HCT116 (cell line): ENCODE data around the gene WWOX. TPM values are rescaled to one million over a fixed set of nuclear protein-coding genes. Genes with fewer than 3 reads are reported as not detected.

Experiments
- ATAC-seq: fragments of 200-7000 bp; cut with Tn5 transposase; 2 replicates; pipeline ENCODE4 v1.9.1; 2020; ENCODE audit warnings: mild to moderate bottlenecking, moderate library complexity
- BruUV-seq: library from RNA; stranded (reverse); fragments of 400-500 nt; replicated peaks from 2 replicates; lab custom pipeline; 2021; lab: Mats Ljungman, UMichigan
- CTCF ChIA-PET: fragments of 300-600 bp; sonication (Branson Sonifier 250); formaldehyde crosslinking; loops from one replicate; lab custom pipeline; 2021; ENCODE audit warnings: antibody characterized with exemption; lab: Charles Lee
- POLR2A ChIA-PET: fragments of 300-600, 350-600 bp; sonication (Branson Sonifier 250); formaldehyde crosslinking; loops from one replicate; lab custom pipeline; 2021; ENCODE audit warnings: antibody characterized with exemption; lab: Charles Lee
- RAD21 ChIA-PET, 2 experiments: fragments of 300-600 bp; sonication (Branson Sonifier 250); formaldehyde crosslinking; loops; one replicate each; lab custom pipeline; 2023; ENCODE audit warnings: low total read pairs in 2 of 2; ENCODE audit not compliant: uncharacterized antibody in 2 of 2, unreplicated experiment in 2 of 2, low non-redundant PET in 1 of 2; lab: Charles Lee
- DNase-seq: peaks from one replicate; pipeline ENCODE4 v3.0.0-alpha.2; 2010; ENCODE audit warnings: low read depth, low spot score
- H2AFZ ChIP-seq: fragments of 200-600 bp; shearing (Covaris generic), sonication (generic); 2 replicates; pipeline ENCODE4 v1.6.1; 2017; ENCODE audit warnings: low read depth, mixed run types, mixed read lengths, antibody characterized with exemption, low read length; ENCODE audit not compliant: poor library complexity, severe bottlenecking
- H3K27ac ChIP-seq: 2 replicates; pipeline ENCODE4 v1.5.1; 2012; ENCODE audit warnings: low read depth, low read length
- H3K27me3 ChIP-seq: fragments of 200-600 bp; sonication (generic); 2 replicates; pipeline ENCODE4 v1.6.1; 2016; ENCODE audit warnings: mixed run types, low read length, mixed read lengths; ENCODE audit not compliant: insufficient read depth
- H3K36me3 ChIP-seq, 2 experiments: fragments of 200-500 bp in 1 of 2; fragments of 200-600 bp in 1 of 2; sonication (Bioruptor generic) in 1 of 2; sonication (generic) in 1 of 2; 2 replicates each; pipeline versions ENCODE4 v1.5.1 to v1.6.1; 2014 to 2016; ENCODE audit warnings: low read length in 2 of 2, inconsistent platforms in 1 of 2, mixed read lengths in 1 of 2, mixed run types in 1 of 2; ENCODE audit not compliant: insufficient read depth in 2 of 2, control insufficient read depth in 1 of 2
- H3K4me1 ChIP-seq, 2 experiments: fragments of 200-600 bp in 1 of 2; sonication (generic) in 1 of 2; 2 replicates each; pipeline versions ENCODE4 v1.5.1 to v1.6.1; 2012 to 2017; ENCODE audit warnings: low read length in 2 of 2, inconsistent platforms in 1 of 2, mild to moderate bottlenecking in 1 of 2, mixed read lengths in 1 of 2, mixed run types in 1 of 2, moderate library complexity in 1 of 2; ENCODE audit not compliant: insufficient read depth in 2 of 2, control insufficient read depth in 1 of 2
- H3K4me2 ChIP-seq: fragments of 200-600 bp; sonication (generic); 2 replicates; pipeline ENCODE4 v1.6.1; 2017; ENCODE audit warnings: mixed run types, low read length, mixed read lengths
- H3K4me3 ChIP-seq, 2 experiments: fragments of 200-600 bp in 1 of 2; sonication (generic) in 1 of 2; replicated peaks in 1 of 2; 2 replicates each; pipeline ENCODE4 v1.5.1; 2011 to 2016; ENCODE audit warnings: low read length in 2 of 2, control low read depth in 1 of 2, low read depth in 1 of 2, mild to moderate bottlenecking in 1 of 2, mixed read lengths in 1 of 2, mixed run types in 1 of 2
- H3K79me2 ChIP-seq: fragments of 200-600 bp; sonication (generic); 2 replicates; pipeline ENCODE4 v1.6.1; 2017; ENCODE audit warnings: mild to moderate bottlenecking, mixed run types, low read length, moderate library complexity, mixed read lengths; ENCODE audit not compliant: insufficient read depth
- H3K9ac ChIP-seq: fragments of 200-600 bp; sonication (generic); 2 replicates; pipeline ENCODE4 v1.6.1; 2016; ENCODE audit warnings: low read length, mixed read lengths
- H3K9me2 ChIP-seq: fragments of 200-600 bp; sonication (generic), shearing (Covaris generic); 2 replicates; pipeline ENCODE4 v1.6.1; 2017; ENCODE audit warnings: mixed run types, mild to moderate bottlenecking, moderate library complexity; ENCODE audit not compliant: insufficient read depth
- H3K9me3 ChIP-seq, 2 experiments: fragments of 200-500 bp in 1 of 2; fragments of 200-600 bp in 1 of 2; sonication (Bioruptor generic) in 1 of 2; sonication (generic) in 1 of 2; 2 replicates each; pipeline ENCODE4 v1.6.1; 2014 to 2017; ENCODE audit warnings: low read length in 2 of 2, mixed read lengths in 2 of 2, inconsistent platforms in 1 of 2, low read depth in 1 of 2, mild to moderate bottlenecking in 1 of 2, mixed run types in 1 of 2, moderate library complexity in 1 of 2; ENCODE audit not compliant: control insufficient read depth in 1 of 2, insufficient read depth in 1 of 2
- H4K20me1 ChIP-seq: fragments of 200-600 bp; sonication (generic), shearing (Covaris generic); 2 replicates; pipeline ENCODE4 v1.6.1; 2017; ENCODE audit warnings: mixed run types, mild to moderate bottlenecking, moderate library complexity; ENCODE audit not compliant: insufficient read depth
- ATF3 ChIP-seq: IDR thresholded peaks from 2 replicates; pipeline ENCODE4 v1.6.1; 2012
- CBX3 ChIP-seq: IDR thresholded peaks from 2 replicates; pipeline ENCODE4 v1.6.1; 2012; ENCODE audit warnings: low read depth
- EGR1 ChIP-seq: IDR thresholded peaks from 2 replicates; pipeline ENCODE4 v1.6.1; 2012; ENCODE audit warnings: low read depth
- EZH2 ChIP-seq: fragments of 200-600 bp; sonication (generic); IDR thresholded peaks from 2 replicates; pipeline ENCODE4 v1.6.1; 2017; ENCODE audit warnings: antibody characterized with exemption, mixed run types
- EZH2phosphoT487 ChIP-seq: fragments of 200-600 bp; IDR thresholded peaks from 2 replicates; pipeline ENCODE4 v1.6.1; 2018; ENCODE audit warnings: antibody characterized with exemption, borderline replicate concordance
- MAX ChIP-seq: IDR thresholded peaks from 2 replicates; pipeline ENCODE4 v1.6.1; 2012
- POLR2A ChIP-seq: IDR thresholded peaks from 2 replicates; pipeline ENCODE4 v1.7.0; 2011; ENCODE audit warnings: borderline replicate concordance; ENCODE audit not compliant: insufficient read depth, insufficient read length; ENCODE audit errors: extremely low read depth
- POLR2AphosphoS5 ChIP-seq: IDR thresholded peaks from 2 replicates; pipeline ENCODE4 v1.6.1; 2011; ENCODE audit warnings: mild to moderate bottlenecking, low read depth, low read length, moderate library complexity
- REST ChIP-seq: IDR thresholded peaks from 2 replicates; pipeline ENCODE4 v1.6.1; 2012; ENCODE audit warnings: low read depth
- SIN3A ChIP-seq: IDR thresholded peaks from 2 replicates; pipeline ENCODE4 v1.6.1; 2012; ENCODE audit warnings: low read depth
- SP1 ChIP-seq: IDR thresholded peaks from 2 replicates; pipeline ENCODE4 v1.6.1; 2012; ENCODE audit warnings: low read depth
- SRF ChIP-seq: IDR thresholded peaks from 2 replicates; pipeline ENCODE4 v1.6.1; 2012; ENCODE audit warnings: low read depth
- TCF7L2 ChIP-seq: IDR thresholded peaks from 2 replicates; pipeline ENCODE4 v1.7.0; 2011; ENCODE audit warnings: borderline replicate concordance, inconsistent platforms; ENCODE audit not compliant: insufficient read depth, insufficient read length; ENCODE audit errors: extremely low read depth
- ZBTB33 ChIP-seq: IDR thresholded peaks from 2 replicates; pipeline ENCODE4 v1.6.1; 2011; ENCODE audit warnings: mild to moderate bottlenecking, low read length, moderate library complexity; ENCODE audit not compliant: insufficient replicate concordance; ENCODE audit errors: extremely low read depth
- intact Hi-C: fragments of 100-400 bp; cut with micrococcal nuclease; formaldehyde crosslinking; loops from 2 replicates; pipeline ENCODE4 v1.10.0; 2022
- total RNA-seq: library from RNA; stranded (reverse); gene quantifications from one replicate; pipeline ENCODE4 v1.2.1, GENCODE V29; 2021; ENCODE audit not compliant: unreplicated experiment

The WWOX gene
- total RNA-seq, 1 experiment from 2014 or later = 13.7 TPM

- H3K79me2 ChIP-seq = no peaks in the 10 kb centered on the region
- H3K4me1 ChIP-seq = no peaks in the 10 kb centered on the region
- ChIA-PET RAD21 (no interaction called here), POLR2A (no interaction called here), CTCF (no interaction called here)
- no peak overlapping the region for H3K4me3 ChIP-seq
- TF ChIP-seq POLR2AphosphoS5 = no peak
- no peak for TF ChIP-seq EGR1
- no peak for TF ChIP-seq EZH2phosphoT487
- no peak for TF ChIP-seq SP1
- BruUV-seq = no TSS peak
- H3K9me3 ChIP-seq = peaks cover 7 to 19% of the 10 kb centered on the region in 2 experiments; a peak in 2 of 4 replicates
- H3K27ac ChIP-seq = no peak overlapping the region
- H3K9ac ChIP-seq = no peak overlapping the region
- H3K27me3 ChIP-seq = no peaks in the 10 kb centered on the region
- H3K36me3 ChIP-seq = no peaks in the 10 kb centered on the region
- ATAC-seq (no peak), DNase-seq (no peak)
- no peak overlapping the region for H3K4me2 ChIP-seq
- H3K9me2 ChIP-seq = no peaks in the 10 kb centered on the region
- H2AFZ ChIP-seq = no peak overlapping the region
- H4K20me1 ChIP-seq = no peaks in the 10 kb centered on the region
- intact Hi-C loops = no loop called here
Observed at GRCh38 chr16:78903843-78904242, 804.4 kb downstream of the WWOX start.

GRCh38 chr16:78906135-78906534 lies 806.7 kb downstream of the WWOX start:
- no peak overlapping the region for H3K4me3 ChIP-seq
- TF ChIP-seq SP1 (no peak), EZH2phosphoT487 (no peak), TCF7L2 (no peak), POLR2A (no peak), EGR1 (no peak), SIN3A (no peak), SRF (no peak), CBX3 (no peak), ATF3 (no peak), MAX (no peak), ZBTB33 (no peak), REST (no peak), EZH2 (no peak)
- H3K27me3 ChIP-seq = no peaks in the 10 kb centered on the region
- no peak for DNase-seq
- no peaks in the 10 kb centered on the region for H3K79me2 ChIP-seq
- H3K9me2 ChIP-seq = no peaks in the 10 kb centered on the region
- H3K36me3 ChIP-seq = no peaks in the 10 kb centered on the region
- intact Hi-C loops = no loop called here
- RAD21 ChIA-PET = no interaction called here
- POLR2A ChIA-PET = no interaction called here
- no TSS peak for BruUV-seq
- ATAC-seq = no peak
- no peak overlapping the region for H2AFZ ChIP-seq
- H4K20me1 ChIP-seq = no peaks in the 10 kb centered on the region
- H3K27ac ChIP-seq = no peak overlapping the region
- no peaks in the 10 kb centered on the region for H3K4me1 ChIP-seq
- no peak overlapping the region for H3K4me2 ChIP-seq
- CTCF ChIA-PET = no interaction called here
- H3K9me3 ChIP-seq = peaks cover under 1 to 21% of the 10 kb centered on the region in 2 experiments; a peak in 2 of 4 replicates
- H3K9ac ChIP-seq = no peak overlapping the region
